NCI-H1694 treated with DMSO at 0.1 percent for 48 hours (cell line): ENCODE measurements around the gene NPC1L1.
A peak's percentile ranks its signal among the peaks of the same experiment; 100 is the strongest.
"Not testable (repeated sequence)": the region's sequence is repeated elsewhere in the genome, so short reads cannot be mapped to it uniquely, and the experiment has no call there.

Source experiments
- DNase-seq: peaks from one replicate; lab custom pipeline; 2025; lab: John Stamatoyannopoulos, UW

Gene NPC1L1

GRCh38 chr7:44565795-44566559 lies 24.8 kb upstream of the NPC1L1 start:
- DNase-seq = no peak

DNA sequence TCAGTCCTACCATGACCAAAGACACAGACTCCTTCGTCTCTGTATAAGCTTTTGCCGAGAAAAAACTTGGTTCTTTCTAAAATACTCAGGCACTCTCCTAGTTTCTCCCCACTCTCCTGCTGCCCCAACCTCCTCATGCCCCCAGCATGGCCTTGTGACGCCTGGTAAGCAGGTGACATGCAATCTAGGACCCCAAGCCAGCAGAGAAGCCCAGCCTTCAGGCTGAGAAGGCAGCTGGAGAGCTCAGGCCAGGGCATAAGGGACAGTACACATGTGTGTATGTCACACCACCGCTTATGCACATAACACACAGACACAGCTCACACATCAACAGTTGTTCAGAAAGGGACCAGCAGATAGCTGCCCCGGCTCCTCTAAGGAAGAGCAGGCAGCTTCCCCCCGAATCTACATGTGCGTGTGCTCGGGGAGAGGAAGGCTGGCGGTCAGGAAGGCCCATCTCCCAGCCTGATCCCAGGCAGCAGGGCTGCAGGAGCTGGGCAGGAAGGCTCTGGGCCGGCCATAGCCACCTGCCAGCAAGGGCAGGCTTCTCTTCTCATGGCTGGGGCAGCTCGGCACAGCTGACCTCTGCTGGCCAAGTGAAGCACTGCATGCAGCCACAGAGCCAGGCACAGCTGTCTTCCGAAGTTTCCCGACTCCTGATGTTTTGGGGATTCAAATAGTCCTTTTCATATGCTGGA lies 24.1 kb upstream of the NPC1L1 start:
- peak; percentile 30 for DNase-seq

GRCh38 chr7:44564606-44565005 lies 23.5 kb upstream of the NPC1L1 start:
- DNase-seq = no peak

- no peak for DNase-seq
These were observed 22.1 kb upstream of the NPC1L1 start for GRCh38 chr7:44563171-44563679.

GRCh38 chr7:44562622-44562962 lies 21.5 kb upstream of the NPC1L1 start:
- DNase-seq = not testable (repeated sequence)

GRCh38 chr7:44561962-44562621 lies 21.0 kb upstream of the NPC1L1 start:
- no peak for DNase-seq

DNA sequence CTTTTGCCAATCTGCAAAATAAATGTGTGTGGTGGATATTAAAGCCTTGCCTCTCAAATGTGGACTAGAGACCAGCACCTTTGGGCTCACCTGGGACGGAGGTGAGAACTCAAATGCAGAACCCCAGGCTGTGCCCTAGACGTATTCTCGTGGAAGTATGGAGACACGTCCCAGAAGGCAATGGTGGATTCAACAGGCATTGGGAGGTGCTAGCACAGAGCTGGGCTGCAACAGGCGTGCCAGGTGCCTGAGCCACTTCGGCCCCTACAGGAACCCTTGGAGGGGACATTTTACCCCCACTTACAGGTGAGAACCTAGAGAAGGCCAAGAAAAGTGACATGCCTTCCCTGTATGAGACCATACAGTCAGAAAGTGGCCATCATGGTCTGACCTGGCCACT lies 20.4 kb upstream of the NPC1L1 start:
- no peak for DNase-seq

DNA sequence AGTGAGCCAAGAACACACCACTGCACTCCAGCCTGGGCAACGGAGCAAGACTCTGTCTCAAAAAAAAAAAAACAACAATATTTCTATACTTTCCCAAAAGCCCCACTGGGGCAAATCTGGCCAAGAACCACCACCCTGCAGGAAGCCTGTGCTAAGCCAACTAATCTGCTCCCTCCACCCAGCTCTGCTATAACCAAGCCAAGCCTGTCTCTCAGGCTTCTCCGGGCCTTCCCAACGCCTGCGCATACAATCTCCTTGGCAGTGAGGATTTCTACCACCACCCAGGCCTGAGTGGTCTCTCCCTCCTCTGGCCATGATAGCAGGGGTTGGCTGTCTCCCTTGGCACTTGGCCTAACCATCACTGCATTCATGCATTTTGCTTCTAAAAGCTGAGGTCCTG lies 18.4 kb upstream of the NPC1L1 start:
- no peak for DNase-seq

DNA sequence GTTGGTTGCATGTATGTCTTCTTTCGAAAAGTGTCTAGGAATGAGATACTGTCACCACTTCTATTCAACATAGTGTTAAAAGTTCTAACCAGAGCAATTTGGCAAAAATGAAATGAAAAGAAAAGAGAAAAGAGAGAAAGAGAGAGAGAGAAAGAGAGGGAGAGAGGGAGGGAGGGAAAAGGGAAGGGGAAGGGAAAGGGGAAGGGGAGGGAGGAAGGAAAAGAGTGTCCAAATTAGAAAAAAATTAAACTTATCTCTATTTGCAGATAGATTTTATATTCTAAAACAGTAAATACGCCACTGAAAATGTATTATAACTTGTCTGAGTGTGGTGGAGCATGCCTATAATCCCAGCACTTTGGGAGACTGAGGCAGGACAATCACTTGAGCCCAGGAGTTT lies 16.4 kb upstream of the NPC1L1 start:
- no peak for DNase-seq

DNA sequence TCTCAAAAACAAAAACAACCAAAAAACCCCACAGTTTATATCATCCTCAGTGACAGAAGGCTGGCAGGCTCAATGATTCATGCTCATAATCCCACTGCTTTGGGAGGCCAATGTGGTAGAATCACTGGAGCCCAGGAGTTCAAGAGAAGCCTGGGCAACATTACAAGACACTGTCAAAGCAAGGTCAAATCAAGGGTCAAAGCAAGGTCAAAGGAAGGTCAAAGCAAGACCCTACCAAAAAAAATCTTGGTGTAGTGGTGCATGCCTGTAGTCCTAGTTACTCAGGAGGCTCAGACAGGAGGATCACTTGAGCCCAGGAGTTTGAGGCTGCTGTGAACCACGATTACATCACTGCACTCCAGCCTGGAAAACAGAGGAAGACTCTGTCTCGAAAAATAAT lies 14.2 kb upstream of the NPC1L1 start:
- no peak for DNase-seq

GRCh38 chr7:44552473-44553005 lies 11.4 kb upstream of the NPC1L1 start:
- not testable (repeated sequence) for DNase-seq

- DNase-seq = no peak
These were observed 8.3 kb upstream of the NPC1L1 start for GRCh38 chr7:44549457-44549856.

GRCh38 chr7:44548893-44549292 lies 7.8 kb upstream of the NPC1L1 start:
- no peak for DNase-seq

GRCh38 chr7:44547536-44548231 lies 6.6 kb upstream of the NPC1L1 start:
- DNase-seq = no peak

DNA sequence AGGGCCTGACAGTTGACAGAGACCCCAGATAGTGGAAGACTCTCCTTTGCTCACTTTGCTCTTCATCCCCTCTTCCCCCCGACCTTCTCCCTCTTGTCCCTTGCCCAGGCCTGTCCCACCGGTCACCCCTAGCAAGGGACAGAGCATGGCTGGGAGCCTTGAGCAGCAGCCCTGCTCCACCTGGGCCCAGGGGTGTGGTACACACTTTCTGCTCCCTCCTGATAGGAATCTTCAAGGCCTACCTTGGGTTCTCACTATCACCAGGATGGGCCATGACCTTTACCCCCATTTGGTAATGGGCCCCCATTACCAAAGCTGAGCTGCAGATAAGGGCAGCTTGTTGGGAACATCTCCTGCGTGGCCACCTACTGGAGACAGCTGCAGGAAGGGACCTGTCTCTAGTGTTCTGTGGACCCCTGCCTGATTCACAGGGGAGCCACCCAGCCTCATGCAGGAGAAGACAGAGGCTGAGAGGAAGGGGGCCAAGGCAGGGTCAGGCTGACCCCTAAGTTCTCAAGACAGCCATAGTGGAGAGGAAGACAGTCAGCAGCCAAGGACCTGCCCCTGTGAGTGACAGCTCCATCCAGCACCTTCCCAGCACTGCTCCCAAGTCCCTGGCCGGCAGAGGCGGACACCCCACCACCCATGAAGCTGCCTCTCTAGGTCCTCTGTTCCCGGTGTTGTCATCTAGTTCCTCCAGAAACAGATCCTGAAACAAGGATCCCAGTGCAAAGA lies 913 bp upstream of the NPC1L1 start:
- DNase-seq = no peak

DNA sequence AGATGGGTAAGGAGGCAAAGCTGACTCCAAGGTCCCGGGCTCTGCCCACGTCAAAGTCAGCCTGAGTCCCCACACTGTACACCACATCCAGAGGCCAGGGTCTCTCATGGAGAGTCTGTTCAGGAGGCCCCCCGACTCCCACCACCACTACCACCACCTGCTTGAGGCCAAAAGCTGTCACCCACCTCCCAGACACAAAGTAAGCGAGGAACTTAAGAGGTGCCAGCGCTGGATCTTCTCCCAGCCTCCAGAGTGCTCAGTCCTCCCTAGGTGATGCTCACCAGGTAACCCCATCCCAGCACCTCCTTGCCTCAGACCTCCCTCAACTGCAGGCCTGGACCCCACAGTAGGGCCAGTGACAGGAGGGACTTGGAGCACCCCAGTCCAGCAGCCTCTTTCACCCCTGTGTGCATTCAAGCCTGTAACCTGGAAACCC lies 520 bp downstream of the NPC1L1 start:
- no peak for DNase-seq

- DNase-seq = no peak
These were observed 1.2 kb downstream of the NPC1L1 start for GRCh38 chr7:44539669-44540506.

DNA sequence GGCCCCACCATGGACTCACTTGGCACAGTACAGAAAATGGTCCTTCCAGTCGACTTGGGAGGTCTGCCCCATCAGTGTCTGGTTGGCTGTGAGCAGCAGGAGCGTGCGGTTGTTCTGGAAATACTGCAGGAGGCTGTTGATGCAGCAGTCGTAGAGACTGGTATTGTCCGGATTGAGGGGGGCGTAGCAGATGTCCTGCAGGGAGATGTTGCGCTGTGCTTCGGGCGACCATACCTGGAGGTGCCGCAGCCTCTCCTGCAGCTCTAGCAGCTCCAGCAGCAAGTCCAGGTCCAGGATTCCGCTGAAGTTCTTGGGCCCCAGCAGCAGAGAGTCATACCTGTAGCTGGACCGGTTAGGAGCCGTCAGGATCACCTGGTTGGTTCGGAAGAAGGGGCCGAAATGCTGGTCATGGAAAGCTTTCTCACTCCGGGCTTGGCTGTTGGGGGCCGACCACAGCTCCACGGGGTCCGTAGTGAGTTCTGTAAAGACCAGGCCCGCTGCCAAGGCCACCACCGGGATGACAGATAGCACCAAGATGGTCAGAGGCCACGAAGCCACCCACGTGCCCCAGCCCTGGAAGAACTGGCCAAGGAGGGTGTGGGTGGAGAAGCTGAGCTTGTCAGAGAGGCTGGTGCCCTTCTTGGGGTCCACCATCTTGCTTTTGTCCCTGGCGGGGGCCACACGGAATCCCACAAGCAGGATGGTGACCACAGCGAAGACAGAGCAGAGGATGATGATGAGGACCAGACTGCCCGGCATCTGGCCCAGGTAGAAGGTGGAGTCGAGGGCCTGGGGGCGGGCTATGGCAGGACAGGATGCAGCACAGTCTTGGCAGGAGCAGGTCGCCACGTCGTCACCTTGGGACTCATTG lies 2.1 kb downstream of the NPC1L1 start:
- DNase-seq = no peak

DNA sequence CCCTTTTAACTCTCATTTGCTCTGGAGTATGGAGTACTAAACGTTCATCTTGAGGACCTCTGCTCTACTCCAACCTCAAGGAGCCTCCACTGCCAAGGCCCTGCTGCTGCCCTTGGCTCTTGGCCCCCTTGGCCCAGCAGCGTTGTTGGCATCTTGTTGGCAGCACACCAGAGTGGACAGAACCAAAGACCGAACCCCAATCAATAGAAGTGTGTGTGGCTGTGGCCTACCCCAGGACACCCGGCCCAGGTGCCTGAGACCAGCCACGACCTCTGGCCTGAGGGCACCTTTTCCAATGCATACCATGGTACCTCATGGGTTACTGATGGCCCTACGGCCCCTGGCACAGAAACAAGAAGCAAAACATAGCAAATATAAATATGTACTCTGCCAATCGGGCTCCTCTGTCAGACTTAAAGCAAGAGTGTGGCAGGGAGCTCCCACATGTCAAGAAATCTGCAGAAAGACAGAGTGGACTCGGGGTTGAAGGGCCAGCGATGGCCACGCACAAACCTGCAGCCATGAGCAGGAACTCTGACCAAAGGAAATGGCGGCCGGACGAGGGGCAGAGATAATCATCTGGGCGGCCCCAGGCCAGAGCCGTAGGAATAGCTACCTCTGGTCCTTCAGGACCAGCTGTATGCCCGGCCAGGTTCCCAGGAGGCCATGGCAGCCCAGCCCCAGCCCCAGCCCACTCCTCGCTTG lies 2.9 kb downstream of the NPC1L1 start:
- DNase-seq = no peak
